OCI-LY3 (cell line): ENCODE results near the gene HCST.

Experiments used
- H2AFZ ChIP-seq: fragments of 200-600, 300-600 bp; shearing (Covaris generic); 2 replicates; pipeline ENCODE4 v1.6.0; 2014; ENCODE audit warnings: antibody characterized with exemption, low read depth, low read length
- H3K27ac ChIP-seq: fragments of 200-600, 300-600 bp; sonication (generic); 2 replicates; pipeline ENCODE4 v1.5.1; 2014; ENCODE audit warnings: mild to moderate bottlenecking, low read length, moderate library complexity, mixed read lengths
- H3K27me3 ChIP-seq: fragments of 200-600, 300-600 bp; sonication (generic); 2 replicates; pipeline ENCODE4 v1.6.1; 2014; ENCODE audit warnings: low read depth, low read length, mixed read lengths
- H3K36me3 ChIP-seq: fragments of 200-600, 300-600 bp; sonication (generic); replicated peaks from 2 replicates; pipeline ENCODE3; 2014; ENCODE audit warnings: low read depth, low read length, mixed read lengths
- H3K4me1 ChIP-seq: fragments of 300-600, 200-600 bp; sonication (generic); 2 replicates; pipeline ENCODE4 v1.6.1; 2014; ENCODE audit warnings: low read length, mixed read lengths
- H3K4me2 ChIP-seq: fragments of 200-600, 300-600 bp; sonication (generic); 2 replicates; pipeline ENCODE4 v1.6.1; 2014; ENCODE audit warnings: low read length, mixed read lengths
- H3K4me3 ChIP-seq: fragments of 300-600, 200-600 bp; sonication (generic); 2 replicates; pipeline ENCODE4 v1.5.1; 2014; ENCODE audit warnings: antibody characterized with exemption, mild to moderate bottlenecking, low read length, moderate library complexity
- H3K79me2 ChIP-seq: fragments of 300-600, 200-600 bp; shearing (Covaris generic); 2 replicates; pipeline ENCODE4 v1.6.1; 2014; ENCODE audit warnings: mild to moderate bottlenecking, low read length, mixed read lengths
- H3K9ac ChIP-seq: fragments of 300-600, 200-600 bp; shearing (Covaris generic); 2 replicates; pipeline ENCODE4 v1.6.0; 2014; ENCODE audit warnings: mild to moderate bottlenecking, low read length, moderate library complexity
- H3K9me3 ChIP-seq: fragments of 200-600, 300-600 bp; shearing (Covaris generic); 2 replicates; pipeline ENCODE4 v1.6.1; 2014; ENCODE audit warnings: low read length, mixed read lengths; ENCODE audit not compliant: insufficient read depth
- H4K20me1 ChIP-seq: fragments of 200-600, 300-600 bp; sonication (generic); 2 replicates; pipeline ENCODE4 v1.6.1; 2016; ENCODE audit warnings: low read length, mixed read lengths; ENCODE audit not compliant: insufficient read depth
- CTCF ChIP-seq: fragments of 200-600, 300-600 bp; sonication (generic); IDR thresholded peaks from 2 replicates; pipeline ENCODE4 v1.5.1; 2014; ENCODE audit warnings: antibody characterized with exemption, low read length, low read depth
- EZH2phosphoT487 ChIP-seq: fragments of 200-600 bp; shearing (Covaris generic); IDR thresholded peaks from 2 replicates; pipeline ENCODE4 v1.6.1; 2018; ENCODE audit warnings: antibody characterized with exemption, mixed run types, low read depth

HCST gene

GRCh38 chr19:35940839-35941238, 38.5 kb downstream of the HCST start:
- H2AFZ ChIP-seq, result no peak overlapping the region
- TF ChIP-seq CTCF, result no peak
- TF ChIP-seq EZH2phosphoT487, result no peak
- no peak overlapping the region for H3K9ac ChIP-seq
- H3K27ac ChIP-seq, result no peak overlapping the region
- H3K27me3 ChIP-seq, result no peaks in the 10 kb centered on the region
- peaks cover 10% of the 10 kb centered on the region; the same call in 1 of the 2 replicates for H3K79me2 ChIP-seq
- H3K4me1 ChIP-seq, result peaks cover 17% of the 10 kb centered on the region
- no peak overlapping the region for H3K4me3 ChIP-seq
- no peak overlapping the region for H3K4me2 ChIP-seq
- peaks cover 6% of the 10 kb centered on the region for H3K36me3 ChIP-seq
- peaks cover 2% of the 10 kb centered on the region; the same call in 1 of the 2 replicates for H4K20me1 ChIP-seq
- H3K9me3 ChIP-seq, result no peaks in the 10 kb centered on the region

- H3K27me3 ChIP-seq, result no peaks in the 10 kb centered on the region
- H3K4me2 ChIP-seq, result no peak overlapping the region
- peaks cover 2% of the 10 kb centered on the region; the same call in 1 of the 2 replicates for H4K20me1 ChIP-seq
- no peaks in the 10 kb centered on the region for H3K9me3 ChIP-seq
- no peak overlapping the region for H3K27ac ChIP-seq
- no peak overlapping the region for H3K9ac ChIP-seq
- TF ChIP-seq EZH2phosphoT487 (no peak), CTCF (no peak)
- H3K4me3 ChIP-seq, result no peak overlapping the region
- H3K4me1 ChIP-seq, result peaks cover 10% of the 10 kb centered on the region
- H3K79me2 ChIP-seq, result peaks cover 2% of the 10 kb centered on the region; the same call in 1 of the 2 replicates
- H3K36me3 ChIP-seq, result peaks cover 6% of the 10 kb centered on the region
- no peak overlapping the region for H2AFZ ChIP-seq
Observed at GRCh38 chr19:35942235-35942634, 39.9 kb downstream of the HCST start.

- no peak overlapping the region for H2AFZ ChIP-seq
- H3K4me1 ChIP-seq, result no peaks in the 10 kb centered on the region
- no peak overlapping the region for H3K27ac ChIP-seq
- H3K4me3 ChIP-seq, result no peak overlapping the region
- no peaks in the 10 kb centered on the region for H3K9me3 ChIP-seq
- H3K79me2 ChIP-seq, result no peaks in the 10 kb centered on the region
- H4K20me1 ChIP-seq, result no peaks in the 10 kb centered on the region
- no peak overlapping the region for H3K4me2 ChIP-seq
- H3K9ac ChIP-seq, result no peak overlapping the region
- H3K36me3 ChIP-seq, result peaks cover 6% of the 10 kb centered on the region
- no peaks in the 10 kb centered on the region for H3K27me3 ChIP-seq
- TF ChIP-seq CTCF, result no peak
- TF ChIP-seq EZH2phosphoT487, result no peak
Observed at GRCh38 chr19:35943321-35944301, 41.3 kb downstream of the HCST start.

- no peak overlapping the region for H3K27ac ChIP-seq
- no peaks in the 10 kb centered on the region for H4K20me1 ChIP-seq
- H3K4me2 ChIP-seq, result no peak overlapping the region
- no peaks in the 10 kb centered on the region for H3K9me3 ChIP-seq
- TF ChIP-seq CTCF (no peak), EZH2phosphoT487 (no peak)
- no peaks in the 10 kb centered on the region for H3K27me3 ChIP-seq
- H3K79me2 ChIP-seq, result no peaks in the 10 kb centered on the region
- H2AFZ ChIP-seq, result no peak overlapping the region
- H3K4me1 ChIP-seq, result no peaks in the 10 kb centered on the region
- no peak overlapping the region for H3K4me3 ChIP-seq
- no peak overlapping the region for H3K9ac ChIP-seq
- peaks cover 6% of the 10 kb centered on the region for H3K36me3 ChIP-seq
Observed at GRCh38 chr19:35944556-35944955, 42.2 kb downstream of the HCST start.
